HG03378 (cell line): Measurements from ENCODE around the gene NSD2.

Experiments used
- ATAC-seq: cut with Tn5 transposase; IDR thresholded peaks from one replicate; pipeline ENCODE4 v1.9.1; 2021; ENCODE audit warnings: mild to moderate bottlenecking, moderate library complexity; ENCODE audit not compliant: unreplicated experiment

Gene NSD2

GRCh38 chr4:1967512-1968149 is 96.4 kb downstream of the NSD2 start:
- ATAC-seq, result no peak

- no peak for ATAC-seq
These were observed 97.6 kb downstream of the NSD2 start for GRCh38 chr4:1968686-1969295.

- ATAC-seq, result no peak
These were observed 98.9 kb downstream of the NSD2 start for GRCh38 chr4:1969928-1970723.

- ATAC-seq, result no peak
These were observed 99.7 kb downstream of the NSD2 start for GRCh38 chr4:1970926-1971325.

GRCh38 chr4:1971456-1972200 is 100.4 kb downstream of the NSD2 start:
- ATAC-seq, result no peak

- ATAC-seq, result no peak
These were observed 101.2 kb downstream of the NSD2 start for GRCh38 chr4:1972414-1972813.

- no peak for ATAC-seq
These were observed 102.0 kb downstream of the NSD2 start for GRCh38 chr4:1973218-1973617.

GRCh38 chr4:1973661-1974060 is 102.5 kb downstream of the NSD2 start:
- no peak for ATAC-seq

GRCh38 chr4:1974840-1975239 is 103.6 kb downstream of the NSD2 start:
- ATAC-seq, result no peak

GRCh38 chr4:1975391-1975801 is 104.2 kb downstream of the NSD2 start:
- ATAC-seq, result no peak

GRCh38 chr4:1975880-1976279 is 104.7 kb downstream of the NSD2 start:
- ATAC-seq, result no peak

- ATAC-seq, result no peak
These were observed 105.5 kb downstream of the NSD2 start for GRCh38 chr4:1976416-1977352.

- ATAC-seq, result no peak
These were observed 107.0 kb downstream of the NSD2 start for GRCh38 chr4:1978226-1978625.

GRCh38 chr4:1978741-1979476 is 107.7 kb downstream of the NSD2 start:
- ATAC-seq, result no peak

GRCh38 chr4:1979477-1980196 is 108.4 kb downstream of the NSD2 start:
- no peak for ATAC-seq

- no peak for ATAC-seq
These were observed 109.4 kb downstream of the NSD2 start for GRCh38 chr4:1980561-1981041.

GRCh38 chr4:1981251-1982058 is 110.3 kb downstream of the NSD2 start:
- no peak for ATAC-seq
